SK-N-SH (cell line): ENCODE measurements around the gene POLR3GL.

Experiments used
- CTCF ChIP-seq: fragments of 200-600 bp; sonication (generic); IDR thresholded peaks from 2 replicates; pipeline ENCODE4 v1.6.1; 2017; ENCODE audit warnings: antibody characterized with exemption, mild to moderate bottlenecking, moderate library complexity
- EP300 ChIP-seq, 2 experiments: IDR thresholded peaks; 2 replicates each; pipeline versions ENCODE4 v1.4.0 to v1.6.1; 2012; ENCODE audit warnings: borderline replicate concordance in 1 of 2, low read depth in 1 of 2, low read length in 1 of 2
- FOSL2 ChIP-seq: IDR thresholded peaks from 2 replicates; pipeline ENCODE4 v1.4.0; 2012; ENCODE audit warnings: low read depth, mild to moderate bottlenecking, moderate library complexity, borderline replicate concordance
- GABPA ChIP-seq: IDR thresholded peaks from 2 replicates; pipeline ENCODE4 v1.4.0; 2012; ENCODE audit warnings: low read depth, mild to moderate bottlenecking
- POLR2AphosphoS5 ChIP-seq: IDR thresholded peaks from 2 replicates; pipeline ENCODE4 v1.6.1; 2012; ENCODE audit warnings: low read depth, low read length
- RAD21 ChIP-seq: IDR thresholded peaks from 2 replicates; pipeline ENCODE4 v1.6.1; 2012; ENCODE audit warnings: mild to moderate bottlenecking, low read length
- REST ChIP-seq: IDR thresholded peaks from 2 replicates; pipeline ENCODE4 v1.6.1; 2012; ENCODE audit warnings: mild to moderate bottlenecking, low read depth, low read length, moderate library complexity
- RFX5 ChIP-seq: IDR thresholded peaks from 2 replicates; pipeline ENCODE4 v1.6.1; 2012; ENCODE audit warnings: mild to moderate bottlenecking, improper control_type of control experiment, low read length
- SIN3A ChIP-seq: IDR thresholded peaks from 2 replicates; pipeline ENCODE4 v1.6.1; 2012; ENCODE audit warnings: low read depth, mild to moderate bottlenecking, low read length, moderate library complexity, borderline replicate concordance
- USF1 ChIP-seq: IDR thresholded peaks from 2 replicates; pipeline ENCODE4 v1.4.0; 2012; ENCODE audit warnings: low read depth, borderline replicate concordance

GRCh38 chr1:145959957-145960467, 4.5 kb upstream of the POLR3GL start:
- TF ChIP-seq POLR2AphosphoS5 (no peak), CTCF (no peak), EP300 (IDR thresholded peaks at IDR 0.05; ENCODE audit: borderline replicate concordance in 1 of 2, low read depth in 1 of 2, low read length in 1 of 2) (no peak), USF1 (no peak), FOSL2 (no peak), REST (no peak), SIN3A (no peak), GABPA (no peak), RAD21 (no peak), RFX5 (no peak)
